HEK293 (cell line): ENCODE results near the gene RUNX1.

Experiments used
- CTCF ChIA-PET: fragments of 350-600 bp; formaldehyde crosslinking; extraction: SDS; loops from one replicate; lab custom pipeline; 2021; ENCODE audit warnings: antibody characterized with exemption; lab: Yijun Ruan, JAX
- POLR2A ChIA-PET: fragments of 300-600 bp; formaldehyde crosslinking; extraction: SDS; loops from one replicate; lab custom pipeline; 2020; ENCODE audit warnings: antibody characterized with exemption, inconsistent platforms; lab: Yijun Ruan, JAX
- H3K27ac ChIP-seq: fragments of 200-500 bp; sonication (Bioruptor generic); 2 replicates; pipeline ENCODE4 v1.5.1; 2014; ENCODE audit warnings: low read depth, low read length, control low read depth, inconsistent platforms; ENCODE audit errors: extremely low read depth
- H3K36me3 ChIP-seq, 2 experiments: fragments of 200-500 bp in 1 of 2; sonication (Bioruptor generic) in 1 of 2; 1 replicate in 1 of 2; 2 replicates in 1 of 2; pipeline ENCODE4 v1.5.1; 2014 to 2017; ENCODE audit warnings: inconsistent platforms in 2 of 2, low read length in 2 of 2; ENCODE audit not compliant: control insufficient read depth in 2 of 2, insufficient read depth in 1 of 2
- H3K4me1 ChIP-seq: fragments of 200-500 bp; sonication (Bioruptor generic); 2 replicates; pipeline ENCODE4 v1.5.1; 2014; ENCODE audit warnings: mild to moderate bottlenecking, low read length, inconsistent platforms; ENCODE audit not compliant: control insufficient read depth, insufficient read depth
- H3K4me3 ChIP-seq: 2 replicates; pipeline ENCODE4 v1.5.1; 2011; ENCODE audit warnings: low read depth, mild to moderate bottlenecking, control low read depth, low read length, moderate library complexity
- H3K9me3 ChIP-seq: fragments of 200-500 bp; sonication (Bioruptor generic); 2 replicates; pipeline ENCODE4 v1.5.1; 2014; ENCODE audit warnings: low read depth, low read length, inconsistent platforms; ENCODE audit not compliant: control insufficient read depth, insufficient read depth
- CTCF ChIP-seq: fragments of 450-650 bp; formaldehyde crosslinking; IDR thresholded peaks from 2 replicates; pipeline ENCODE4 v1.5.1; 2016; ENCODE audit warnings: missing biosample characterization, missing genetic modification characterization
- GFI1B ChIP-seq: fragments of 450-650 bp; formaldehyde crosslinking; IDR thresholded peaks from 2 replicates; pipeline ENCODE4 v1.5.1; 2016; ENCODE audit warnings: missing biosample characterization, missing genetic modification characterization
- MZF1 ChIP-seq: fragments of 450-650 bp; formaldehyde crosslinking; IDR thresholded peaks from 2 replicates; pipeline ENCODE4 v1.5.1; 2017; ENCODE audit warnings: missing biosample characterization, missing genetic modification characterization, borderline replicate concordance
- OSR2 ChIP-seq: fragments of 450-650 bp; formaldehyde crosslinking; IDR thresholded peaks from 2 replicates; pipeline ENCODE4 v1.5.1; 2016; ENCODE audit warnings: missing biosample characterization, missing genetic modification characterization
- PRDM10 ChIP-seq: fragments of 450-650 bp; formaldehyde crosslinking; IDR thresholded peaks from 2 replicates; pipeline ENCODE4 v1.5.1; 2016; ENCODE audit warnings: missing biosample characterization, missing genetic modification characterization
- SP2 ChIP-seq: fragments of 450-650 bp; formaldehyde crosslinking; IDR thresholded peaks from 2 replicates; pipeline ENCODE4 v1.5.1; 2016; ENCODE audit warnings: missing biosample characterization, missing genetic modification characterization
- ZBTB1 ChIP-seq: fragments of 450-650 bp; formaldehyde crosslinking; IDR thresholded peaks from 2 replicates; pipeline ENCODE4 v1.5.1; 2016; ENCODE audit warnings: missing biosample characterization, missing genetic modification characterization
- ZBTB11 ChIP-seq: fragments of 450-650 bp; formaldehyde crosslinking; conservative IDR thresholded peaks from 2 replicates; pipeline ENCODE4 v1.5.1; 2016; ENCODE audit warnings: low read depth, missing biosample characterization, missing genetic modification characterization
- ZBTB20 ChIP-seq: fragments of 450-650 bp; formaldehyde crosslinking; IDR thresholded peaks from 2 replicates; pipeline ENCODE4 v1.5.1; 2016; ENCODE audit warnings: missing biosample characterization, missing genetic modification characterization
- ZBTB7A ChIP-seq: fragments of 450-650 bp; formaldehyde crosslinking; IDR thresholded peaks from 2 replicates; pipeline ENCODE4 v1.5.1; 2016; ENCODE audit warnings: low read depth, missing biosample characterization, missing genetic modification characterization
- ZFHX2 ChIP-seq: fragments of 450-650 bp; formaldehyde crosslinking; conservative IDR thresholded peaks from 2 replicates; pipeline ENCODE4 v1.5.1; 2016; ENCODE audit warnings: missing biosample characterization, missing genetic modification characterization
- ZFP3 ChIP-seq: fragments of 450-650 bp; formaldehyde crosslinking; IDR thresholded peaks from 2 replicates; pipeline ENCODE4 v1.5.1; 2016; ENCODE audit warnings: low read depth, missing biosample characterization, missing genetic modification characterization
- ZIC2 ChIP-seq: fragments of 450-650 bp; formaldehyde crosslinking; IDR thresholded peaks from 2 replicates; pipeline ENCODE4 v1.5.1; 2016; ENCODE audit warnings: missing biosample characterization, missing genetic modification characterization
- ZNF138 ChIP-seq: fragments of 450-650 bp; formaldehyde crosslinking; IDR thresholded peaks from 2 replicates; pipeline ENCODE4 v1.5.1; 2016; ENCODE audit warnings: missing biosample characterization, missing genetic modification characterization, borderline replicate concordance
- ZNF174 ChIP-seq: fragments of 450-650 bp; formaldehyde crosslinking; IDR thresholded peaks from 2 replicates; pipeline ENCODE4 v1.5.0; 2017; ENCODE audit warnings: missing biosample characterization, mild to moderate bottlenecking, missing genetic modification characterization
- ZNF2 ChIP-seq: fragments of 450-650 bp; formaldehyde crosslinking; IDR thresholded peaks from 2 replicates; pipeline ENCODE4 v1.5.1; 2016; ENCODE audit warnings: missing biosample characterization, missing genetic modification characterization
- ZNF239 ChIP-seq: fragments of 450-650 bp; formaldehyde crosslinking; IDR thresholded peaks from 2 replicates; pipeline ENCODE4 v1.5.1; 2016; ENCODE audit warnings: missing biosample characterization, missing genetic modification characterization
- ZNF350 ChIP-seq: fragments of 450-650 bp; formaldehyde crosslinking; IDR thresholded peaks from 2 replicates; pipeline ENCODE4 v1.5.0; 2017; ENCODE audit warnings: missing biosample characterization, mild to moderate bottlenecking, missing genetic modification characterization
- ZNF366 ChIP-seq: fragments of 450-650 bp; formaldehyde crosslinking; conservative IDR thresholded peaks from 2 replicates; pipeline ENCODE4 v1.5.1; 2016; ENCODE audit warnings: missing biosample characterization, missing genetic modification characterization
- ZNF48 ChIP-seq: fragments of 450-650 bp; formaldehyde crosslinking; IDR thresholded peaks from 2 replicates; pipeline ENCODE4 v1.5.1; 2016; ENCODE audit warnings: missing biosample characterization, missing genetic modification characterization
- ZNF558 ChIP-seq: fragments of 450-650 bp; formaldehyde crosslinking; IDR thresholded peaks from 2 replicates; pipeline ENCODE4 v1.5.1; 2016; ENCODE audit warnings: missing biosample characterization, missing genetic modification characterization
- ZNF600 ChIP-seq: fragments of 450-650 bp; formaldehyde crosslinking; IDR thresholded peaks from 2 replicates; pipeline ENCODE4 v1.5.1; 2016; ENCODE audit warnings: missing biosample characterization, missing genetic modification characterization
- ZNF621 ChIP-seq: fragments of 450-650 bp; formaldehyde crosslinking; IDR thresholded peaks from 2 replicates; pipeline ENCODE4 v1.5.1; 2017; ENCODE audit warnings: missing biosample characterization, missing genetic modification characterization
- ZNF692 ChIP-seq: fragments of 450-650 bp; formaldehyde crosslinking; IDR thresholded peaks from 2 replicates; pipeline ENCODE4 v1.5.1; 2016; ENCODE audit warnings: missing biosample characterization, missing genetic modification characterization
- ZSCAN5A ChIP-seq: fragments of 450-650 bp; formaldehyde crosslinking; IDR thresholded peaks from 2 replicates; pipeline ENCODE4 v1.5.1; 2016; ENCODE audit warnings: missing biosample characterization, missing genetic modification characterization

Gene RUNX1

GRCh38 chr21:34889320-34889675 is 159.8 kb downstream of the RUNX1 start (continued):
- TF ChIP-seq ZBTB11 (tag by site-specific recombination) (no peak), ZNF48 (tag by site-specific recombination) (no peak), ZNF366 (no peak), ZBTB7A (tag by site-specific recombination) (0 out of 2 replicates have a peak, but pooled peaks have one; percentile 28), ZSCAN5A (tag by site-specific recombination) (peak; percentile 71; the same call in 1 of the 2 replicates), ZNF2 (tag by site-specific recombination) (0 out of 2 replicates have a peak, but pooled peaks have one; percentile 25), GFI1B (tag by site-specific recombination) (no peak), ZNF600 (tag by site-specific recombination) (no peak), ZBTB20 (tag by site-specific recombination) (peak; percentile 78), ZNF350 (tag by site-specific recombination) (no peak), ZFHX2 (no peak), ZNF692 (0 out of 2 replicates have a peak, but pooled peaks have one; percentile 9), PRDM10 (tag by site-specific recombination) (peak; percentile 22; the same call in 1 of the 2 replicates)

GRCh38 chr21:34888569-34889319 is 160.4 kb downstream of the RUNX1 start:
- Histone ChIP-seq H3K4me1 (peaks cover 8% of the 10 kb centered on the region; the same call in 1 of the 2 replicates), H3K9me3 (no peaks in the 10 kb centered on the region), H3K36me3 (no peaks in the 10 kb centered on the region), H3K4me3 (peak overlapping the region; percentile 94), H3K27ac (peak overlapping the region; percentile 95)
- POLR2A ChIA-PET, result interaction anchor here (0.6 to 4.5 kb wide), 39 partner anchors 8 to 1171 kb away, joined by 3 to 56 read pairs (median 4); no protein-coding TSS in a partner anchor
- CTCF ChIA-PET, result interaction anchor here (0.6 to 2.6 kb wide), 12 partner anchors 9 to 1056 kb away, joined by 3 to 14 read pairs (median 5); no protein-coding TSS in a partner anchor
- TF ChIP-seq ZNF174 (tag by site-specific recombination), result no peak
- TF ChIP-seq ZIC2, result no peak
- TF ChIP-seq ZFP3 (tag by site-specific recombination), result no peak
- peak; percentile 85 for TF ChIP-seq OSR2 (tag by site-specific recombination)
- TF ChIP-seq SP2 (tag by site-specific recombination), result peak; percentile 22; the same call in 1 of the 2 replicates
- TF ChIP-seq MZF1 (tag by site-specific recombination), result no peak
- no peak for TF ChIP-seq ZNF558 (tag by site-specific recombination)
- TF ChIP-seq ZNF239 (tag by site-specific recombination), result no peak
- TF ChIP-seq CTCF (tag by site-specific recombination), result 0 out of 2 replicates have a peak, but pooled peaks have one; percentile 31
- no peak for TF ChIP-seq ZBTB1 (tag by site-specific recombination)
- no peak for TF ChIP-seq ZNF621 (tag by site-specific recombination)
- TF ChIP-seq ZNF138, result no peak
